Occipital lobe (tissue), 2 donors: ENCODE data around the gene LRCH4. TPM values are rescaled to one million over a fixed set of nuclear protein-coding genes. Genes with fewer than 3 reads are reported as not detected.
A peak's percentile ranks its signal among the peaks of the same experiment; 100 is the strongest.
"Not testable (repeated sequence)": the region's sequence is repeated elsewhere in the genome, so short reads cannot be mapped to it uniquely, and the experiment has no call there.

ENCODE experiments used
- DNase-seq: peaks from one replicate; lab custom pipeline; 2025; lab: John Stamatoyannopoulos, UW
- total RNA-seq: library from RNA; depleted of rRNA; stranded (reverse); fragments of >200 nt; gene quantifications from one replicate; pipeline ENCODE4 v1.2.3, GENCODE V29; 2014

Gene LRCH4
- total RNA-seq, 1 donor from 2014 or later: 6.4 TPM

GRCh38 chr7:100546926-100547800, 38.8 kb downstream of the LRCH4 start:
- DNase-seq: peak; percentile 22

GRCh38 chr7:100546129-100546925, 39.6 kb downstream of the LRCH4 start:
- no peak for DNase-seq

- peak; percentile 22 for DNase-seq
Observed at GRCh38 chr7:100545360-100546128, 40.4 kb downstream of the LRCH4 start.

GRCh38 chr7:100544967-100545359, 41.0 kb downstream of the LRCH4 start:
- peak; percentile 13 for DNase-seq

- DNase-seq: no peak
Observed at GRCh38 chr7:100544386-100544785, 41.5 kb downstream of the LRCH4 start.

GRCh38 chr7:100543586-100543985, 42.3 kb downstream of the LRCH4 start:
- DNase-seq: no peak

- DNase-seq: not testable (repeated sequence)
Observed at GRCh38 chr7:100541309-100541708, 44.6 kb downstream of the LRCH4 start.

GRCh38 chr7:100540073-100540723, 45.7 kb downstream of the LRCH4 start:
- no peak for DNase-seq

- DNase-seq: no peak
Observed at GRCh38 chr7:100539436-100540006, 46.4 kb downstream of the LRCH4 start.

- peak; percentile 100 for DNase-seq
Observed at GRCh38 chr7:100538654-100539435, 47.1 kb downstream of the LRCH4 start, which contains the start of gene AGFG2. Gene AGFG2, plus strand, starts transcription at chr7:100539203. Its CDS starts 144 bp downstream, at chr7:100539347.

- no peak for DNase-seq
Observed at GRCh38 chr7:100538348-100538653, 47.6 kb downstream of the LRCH4 start.

GRCh38 chr7:100536695-100537094, 49.2 kb downstream of the LRCH4 start:
- DNase-seq: not testable (repeated sequence)

- DNase-seq: not testable (repeated sequence)
Observed at GRCh38 chr7:100535982-100536381, 49.9 kb downstream of the LRCH4 start.

- DNase-seq: no peak
Observed at GRCh38 chr7:100532165-100533022, 53.5 kb downstream of the LRCH4 start.

GRCh38 chr7:100528108-100528866, 57.6 kb downstream of the LRCH4 start:
- not testable (repeated sequence) for DNase-seq
